Measurements from ENCODE around the gene IRF9. TPM values are rescaled to one million over a fixed set of nuclear protein-coding genes. Genes with fewer than 3 reads are reported as not detected.

Gene IRF9
- polyA plus RNA-seq, 4 donors: 52.3 to 68.0 (median 59.7) TPM

DNA sequence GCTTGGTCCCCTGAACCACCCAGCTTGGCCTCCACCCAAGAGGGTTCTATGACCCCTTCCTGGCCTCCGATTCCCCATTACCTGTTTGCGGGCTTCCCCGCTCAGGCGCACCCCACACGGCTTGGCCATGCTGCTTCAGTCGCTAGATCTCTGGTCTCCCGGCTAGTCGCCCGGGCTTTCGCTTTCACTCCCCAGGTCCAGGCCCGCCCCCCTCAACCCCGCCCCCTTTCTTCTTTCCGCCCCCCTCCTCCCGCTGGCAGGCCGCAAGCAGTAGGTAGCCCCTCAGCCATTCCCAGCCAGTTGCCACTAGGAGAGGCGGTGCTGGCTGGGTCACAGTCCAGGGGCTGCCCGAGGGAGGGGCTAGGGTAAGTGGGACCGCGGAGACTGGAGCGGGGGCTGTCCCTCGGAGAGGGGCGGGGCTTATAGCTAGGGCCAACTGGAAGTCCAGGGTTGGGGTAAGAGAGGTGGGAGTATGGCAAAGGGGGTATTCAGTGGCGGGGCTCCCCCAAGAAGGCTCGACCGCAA lies 14.6 kb upstream of the IRF9 start, which contains the start of gene PSME2:
PSME2 (minus strand) TSS at position 158 of the 525 bp plus-strand sequence; CDS start at position 129, 29 bp downstream.
- DNase-seq (ENCODE audit: low read depth in 4 of 4, low spot score in 2 of 4): peak; percentile 83 to 94 (median 90)

- DNase-seq (ENCODE audit: low read depth in 4 of 4, low spot score in 2 of 4): peak; percentile 89 to 98 (median 94)
Observed at GRCh38 chr14:24146978-24147760, 13.9 kb upstream of the IRF9 start, which contains the start of gene RNF31. RNF31 (plus strand) TSS chr14:24147498; CDS start chr14:24147699, 201 bp downstream.

GRCh38 chr14:24147761-24148428 lies 13.2 kb upstream of the IRF9 start:
- DNase-seq (ENCODE audit: low read depth in 4 of 4, low spot score in 2 of 4): no peak

- DNase-seq (ENCODE audit: low read depth in 4 of 4, low spot score in 2 of 4): no peak
Observed at GRCh38 chr14:24149302-24149969, 11.6 kb upstream of the IRF9 start.

DNA sequence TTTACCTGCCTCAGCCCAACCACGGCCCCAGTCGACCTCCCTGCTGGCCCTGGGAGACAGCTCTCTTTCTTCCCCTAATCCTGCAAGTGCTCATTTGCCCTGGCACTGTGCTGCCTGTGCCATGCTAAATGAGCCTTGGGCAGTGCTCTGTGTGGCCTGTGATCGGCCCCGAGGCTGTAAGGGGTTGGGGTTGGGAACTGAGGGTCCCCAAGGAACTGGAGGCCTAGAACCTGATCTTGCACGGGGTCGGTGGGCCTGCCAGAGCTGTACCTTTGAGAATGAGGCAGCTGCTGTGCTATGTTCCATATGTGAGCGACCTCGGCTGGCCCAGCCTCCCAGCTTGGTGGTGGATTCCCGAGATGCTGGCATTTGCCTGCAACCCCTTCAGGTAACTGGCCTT lies 11.0 kb upstream of the IRF9 start:
- no peak for DNase-seq (ENCODE audit: low read depth in 4 of 4, low spot score in 2 of 4)

GRCh38 chr14:24150567-24150966 lies 10.5 kb upstream of the IRF9 start:
- no peak for DNase-seq (ENCODE audit: low read depth in 4 of 4, low spot score in 2 of 4)

DNA sequence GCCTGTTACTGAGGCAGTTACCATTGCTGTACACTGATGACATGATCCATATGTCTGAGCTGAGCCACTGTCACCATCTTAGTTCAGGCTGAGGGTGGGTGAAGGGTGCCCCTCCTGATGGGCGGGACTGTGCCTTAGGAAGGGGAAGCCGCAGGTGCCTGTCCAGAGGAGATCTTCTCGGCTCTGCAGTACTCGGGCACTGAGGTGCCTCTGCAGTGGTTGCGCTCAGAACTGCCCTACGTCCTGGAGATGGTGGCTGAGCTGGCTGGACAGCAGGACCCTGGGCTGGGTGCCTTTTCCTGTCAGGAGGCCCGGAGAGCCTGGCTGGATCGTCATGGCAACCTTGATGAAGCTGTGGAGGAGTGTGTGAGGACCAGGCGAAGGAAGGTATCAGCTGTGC lies 10.1 kb upstream of the IRF9 start:
- DNase-seq (ENCODE audit: low read depth in 4 of 4, low spot score in 2 of 4): no peak

- DNase-seq (ENCODE audit: low read depth in 4 of 4, low spot score in 2 of 4): no peak
Observed at GRCh38 chr14:24151404-24152080, 9.5 kb upstream of the IRF9 start.

DNA sequence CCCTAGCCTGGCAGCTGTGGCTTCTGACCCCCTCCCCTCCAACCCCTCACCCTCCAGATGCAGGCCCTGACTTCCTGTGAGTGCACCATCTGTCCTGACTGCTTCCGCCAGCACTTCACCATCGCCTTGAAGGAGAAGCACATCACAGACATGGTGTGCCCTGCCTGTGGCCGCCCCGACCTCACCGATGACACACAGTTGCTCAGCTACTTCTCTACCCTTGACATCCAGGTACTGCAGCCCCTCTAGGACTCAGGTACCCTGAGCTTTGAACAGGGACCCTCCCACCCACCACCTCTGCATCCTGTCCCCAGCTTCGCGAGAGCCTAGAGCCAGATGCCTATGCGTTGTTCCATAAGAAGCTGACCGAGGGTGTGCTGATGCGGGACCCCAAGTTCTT lies 6.0 kb upstream of the IRF9 start:
- no peak for DNase-seq (ENCODE audit: low read depth in 4 of 4, low spot score in 2 of 4)

DNA sequence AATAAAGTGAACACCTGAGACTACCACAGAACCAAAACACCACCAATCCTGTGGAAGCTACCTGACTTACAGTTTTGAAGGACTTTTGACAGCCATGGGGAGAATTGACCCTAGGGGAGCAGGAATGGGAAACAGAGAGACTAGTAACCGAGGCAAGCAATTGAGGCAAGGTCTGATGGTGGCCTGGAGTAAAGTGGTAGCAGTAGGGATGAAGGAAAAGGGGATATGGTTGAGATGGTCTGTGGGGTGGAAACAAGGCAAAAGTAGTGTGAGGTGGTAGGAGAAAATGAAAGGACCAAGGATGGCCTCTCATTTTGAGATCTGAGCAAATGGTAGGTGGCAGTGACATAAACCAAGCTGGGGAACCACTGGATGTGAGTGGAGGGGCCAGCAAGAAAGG lies 4.2 kb upstream of the IRF9 start:
- no peak for DNase-seq (ENCODE audit: low read depth in 4 of 4, low spot score in 2 of 4)

DNA sequence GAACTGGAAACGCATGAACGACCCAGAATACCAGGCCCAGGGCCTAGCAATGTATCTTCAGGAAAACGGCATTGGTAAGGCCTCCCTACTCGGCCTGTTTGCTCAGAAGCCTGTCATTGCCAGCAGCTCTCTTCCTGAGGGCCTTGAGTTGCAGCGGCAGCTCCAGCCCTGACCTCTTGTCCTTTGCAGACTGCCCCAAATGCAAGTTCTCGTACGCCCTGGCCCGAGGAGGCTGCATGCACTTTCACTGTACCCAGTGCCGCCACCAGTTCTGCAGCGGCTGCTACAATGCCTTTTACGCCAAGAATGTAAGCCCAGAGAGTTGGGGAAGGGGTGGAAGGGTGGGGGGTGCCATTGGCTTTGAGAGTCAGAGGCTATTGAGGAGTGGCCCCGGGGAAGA lies 3.7 kb upstream of the IRF9 start:
- DNase-seq (ENCODE audit: low read depth in 4 of 4, low spot score in 2 of 4): no peak

DNA sequence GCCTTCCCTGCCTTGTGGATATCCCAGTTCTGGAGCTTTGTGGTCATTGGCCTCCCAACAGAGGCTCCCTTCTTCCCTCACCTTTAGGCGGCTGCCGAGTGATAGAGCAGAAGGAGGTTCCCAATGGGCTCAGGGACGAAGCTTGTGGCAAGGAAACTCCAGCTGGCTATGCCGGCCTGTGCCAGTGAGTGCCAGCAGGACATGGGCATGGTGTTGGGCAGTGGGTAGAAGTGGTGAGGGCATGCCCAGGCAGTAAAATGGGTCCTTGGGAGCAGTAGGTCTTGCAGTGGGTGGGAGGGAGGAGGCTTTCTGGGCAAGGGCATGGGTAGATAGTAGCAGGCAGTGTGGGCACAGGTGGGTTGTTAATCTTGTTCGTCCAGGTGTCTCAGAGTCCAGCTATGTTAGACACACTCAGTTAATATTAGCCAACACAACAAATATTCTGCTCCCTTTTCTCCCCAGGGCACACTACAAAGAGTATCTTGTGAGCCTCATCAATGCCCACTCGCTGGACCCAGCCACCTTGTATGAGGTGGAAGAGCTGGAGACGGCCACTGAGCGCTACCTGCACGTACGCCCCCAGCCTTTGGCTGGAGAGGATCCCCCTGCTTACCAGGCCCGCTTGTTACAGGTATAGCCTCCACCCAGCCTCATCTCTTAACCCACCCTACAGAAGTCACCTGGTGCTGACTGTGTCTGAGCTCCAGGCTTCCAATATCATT lies 1.1 kb upstream of the IRF9 start:
- no peak for DNase-seq (ENCODE audit: low read depth in 4 of 4, low spot score in 2 of 4)

- DNase-seq (ENCODE audit: low read depth in 4 of 4, low spot score in 2 of 4): no peak
Observed at GRCh38 chr14:24160499-24160849, 591 bp upstream of the IRF9 start.

GRCh38 chr14:24162093-24162492 lies 1.0 kb downstream of the IRF9 start:
- no peak for DNase-seq (ENCODE audit: low read depth in 4 of 4, low spot score in 2 of 4)

DNA sequence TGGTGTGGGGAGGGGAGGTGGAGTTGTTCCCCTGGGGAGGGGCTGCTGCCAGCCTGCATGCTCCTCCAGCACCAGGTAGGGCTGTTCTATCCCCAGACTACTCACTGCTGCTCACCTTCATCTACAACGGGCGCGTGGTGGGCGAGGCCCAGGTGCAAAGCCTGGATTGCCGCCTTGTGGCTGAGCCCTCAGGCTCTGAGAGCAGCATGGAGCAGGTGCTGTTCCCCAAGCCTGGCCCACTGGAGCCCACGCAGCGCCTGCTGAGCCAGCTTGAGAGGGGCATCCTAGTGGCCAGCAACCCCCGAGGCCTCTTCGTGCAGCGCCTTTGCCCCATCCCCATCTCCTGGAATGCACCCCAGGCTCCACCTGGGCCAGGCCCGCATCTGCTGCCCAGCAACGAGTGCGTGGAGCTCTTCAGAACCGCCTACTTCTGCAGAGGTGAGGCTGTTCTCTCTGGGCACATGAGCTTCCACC lies 3.5 kb downstream of the IRF9 start:
- DNase-seq (ENCODE audit: low read depth in 4 of 4, low spot score in 2 of 4): no peak

GRCh38 chr14:24165785-24166184 lies 4.7 kb downstream of the IRF9 start:
- no peak for DNase-seq (ENCODE audit: low read depth in 4 of 4, low spot score in 2 of 4)

- DNase-seq (ENCODE audit: low read depth in 4 of 4, low spot score in 2 of 4): no peak
Observed at GRCh38 chr14:24167469-24168114, 6.5 kb downstream of the IRF9 start.

- DNase-seq (ENCODE audit: low read depth in 4 of 4, low spot score in 2 of 4): peak; percentile 77 to 92 (median 81)
Observed at GRCh38 chr14:24171422-24172260, 10.6 kb downstream of the IRF9 start, which contains the start of gene REC8. REC8 (plus strand) TSS chr14:24172080; CDS start chr14:24172553, 473 bp downstream.

All from left renal cortex interstitium (tissue), 4 donors.